MM.1S (cell line): ENCODE results near the gene PLCB2.

ENCODE experiments used
- EZH2phosphoT487 ChIP-seq: fragments of 300-600 bp; sonication (generic); IDR thresholded peaks from 2 replicates; pipeline ENCODE4 v1.6.1; 2018; ENCODE audit warnings: antibody characterized with exemption, low read length
- TF ChIP-seq, protein P1 (sequence below): fragments of 300-600 bp; sonication (generic); IDR thresholded peaks from 2 replicates; pipeline ENCODE4 v1.5.1; 2016; ENCODE audit warnings: antibody characterized with exemption, low read length, mixed read lengths

DNA sequence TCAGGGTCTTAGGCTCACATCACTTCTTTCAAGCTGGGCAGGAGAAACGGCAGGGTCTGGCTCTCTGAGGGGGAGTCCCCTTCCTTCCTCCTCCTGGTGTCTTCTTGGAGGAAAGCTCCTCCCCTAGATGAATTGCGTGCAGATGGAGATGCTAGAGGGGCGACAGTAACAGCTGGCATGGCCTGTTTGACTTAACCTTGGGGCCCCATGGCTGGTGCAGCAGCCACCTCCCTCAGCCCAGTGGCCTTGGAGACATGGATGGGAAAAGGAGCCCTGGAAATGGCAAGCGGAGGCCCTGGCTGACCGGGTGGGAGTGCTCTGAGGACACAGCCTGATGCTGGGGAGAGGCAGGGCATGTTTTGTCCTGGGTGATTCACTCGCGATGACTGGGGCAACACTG is 48.7 kb downstream of the PLCB2 start:
- TF ChIP-seq, protein P1, sequence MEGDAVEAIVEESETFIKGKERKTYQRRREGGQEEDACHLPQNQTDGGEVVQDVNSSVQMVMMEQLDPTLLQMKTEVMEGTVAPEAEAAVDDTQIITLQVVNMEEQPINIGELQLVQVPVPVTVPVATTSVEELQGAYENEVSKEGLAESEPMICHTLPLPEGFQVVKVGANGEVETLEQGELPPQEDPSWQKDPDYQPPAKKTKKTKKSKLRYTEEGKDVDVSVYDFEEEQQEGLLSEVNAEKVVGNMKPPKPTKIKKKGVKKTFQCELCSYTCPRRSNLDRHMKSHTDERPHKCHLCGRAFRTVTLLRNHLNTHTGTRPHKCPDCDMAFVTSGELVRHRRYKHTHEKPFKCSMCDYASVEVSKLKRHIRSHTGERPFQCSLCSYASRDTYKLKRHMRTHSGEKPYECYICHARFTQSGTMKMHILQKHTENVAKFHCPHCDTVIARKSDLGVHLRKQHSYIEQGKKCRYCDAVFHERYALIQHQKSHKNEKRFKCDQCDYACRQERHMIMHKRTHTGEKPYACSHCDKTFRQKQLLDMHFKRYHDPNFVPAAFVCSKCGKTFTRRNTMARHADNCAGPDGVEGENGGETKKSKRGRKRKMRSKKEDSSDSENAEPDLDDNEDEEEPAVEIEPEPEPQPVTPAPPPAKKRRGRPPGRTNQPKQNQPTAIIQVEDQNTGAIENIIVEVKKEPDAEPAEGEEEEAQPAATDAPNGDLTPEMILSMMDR, result no peak
- no peak for TF ChIP-seq EZH2phosphoT487
